Measurements from ENCODE around the gene RASL10B. TPM values are rescaled to one million over a fixed set of nuclear protein-coding genes. Genes with fewer than 3 reads are reported as not detected.

The RASL10B gene
- total RNA-seq, 1 donor from 2014 or later: 1.9 TPM

- peaks cover 19% of the 10 kb centered on the region for H3K4me1 ChIP-seq
- TF ChIP-seq, protein P1, sequence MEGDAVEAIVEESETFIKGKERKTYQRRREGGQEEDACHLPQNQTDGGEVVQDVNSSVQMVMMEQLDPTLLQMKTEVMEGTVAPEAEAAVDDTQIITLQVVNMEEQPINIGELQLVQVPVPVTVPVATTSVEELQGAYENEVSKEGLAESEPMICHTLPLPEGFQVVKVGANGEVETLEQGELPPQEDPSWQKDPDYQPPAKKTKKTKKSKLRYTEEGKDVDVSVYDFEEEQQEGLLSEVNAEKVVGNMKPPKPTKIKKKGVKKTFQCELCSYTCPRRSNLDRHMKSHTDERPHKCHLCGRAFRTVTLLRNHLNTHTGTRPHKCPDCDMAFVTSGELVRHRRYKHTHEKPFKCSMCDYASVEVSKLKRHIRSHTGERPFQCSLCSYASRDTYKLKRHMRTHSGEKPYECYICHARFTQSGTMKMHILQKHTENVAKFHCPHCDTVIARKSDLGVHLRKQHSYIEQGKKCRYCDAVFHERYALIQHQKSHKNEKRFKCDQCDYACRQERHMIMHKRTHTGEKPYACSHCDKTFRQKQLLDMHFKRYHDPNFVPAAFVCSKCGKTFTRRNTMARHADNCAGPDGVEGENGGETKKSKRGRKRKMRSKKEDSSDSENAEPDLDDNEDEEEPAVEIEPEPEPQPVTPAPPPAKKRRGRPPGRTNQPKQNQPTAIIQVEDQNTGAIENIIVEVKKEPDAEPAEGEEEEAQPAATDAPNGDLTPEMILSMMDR (IDR thresholded peaks at IDR 0.05): peak; percentile 51
- no peak overlapping the region for H3K27ac ChIP-seq
- no peak overlapping the region for H3K4me3 ChIP-seq
- H3K36me3 ChIP-seq: no peaks in the 10 kb centered on the region
- H3K9me3 ChIP-seq: no peaks in the 10 kb centered on the region
- ATAC-seq: peak in 1 of 2 donors; percentile 16
- intact Hi-C loops (cut with DNase I): no loop called here
- no peaks in the 10 kb centered on the region for H3K27me3 ChIP-seq (ENCODE audit: low read depth)
- DNase-seq: no peak
These were observed 35.6 kb downstream of the RASL10B start for GRCh38 chr17:35766903-35767510.

- intact Hi-C loops (cut with DNase I): no loop called here
- Histone ChIP-seq H3K27ac (no peak overlapping the region), H3K4me3 (no peak overlapping the region), H3K9me3 (no peaks in the 10 kb centered on the region), H3K36me3 (no peaks in the 10 kb centered on the region), H3K4me1 (peaks cover 17% of the 10 kb centered on the region), H3K27me3 (ENCODE audit: low read depth) (no peaks in the 10 kb centered on the region)
- DNase-seq: no peak
- ATAC-seq: no peak
- TF ChIP-seq, protein P1 (IDR thresholded peaks at IDR 0.05): no peak
These were observed 37.4 kb downstream of the RASL10B start for GRCh38 chr17:35768797-35769196.

DNA sequence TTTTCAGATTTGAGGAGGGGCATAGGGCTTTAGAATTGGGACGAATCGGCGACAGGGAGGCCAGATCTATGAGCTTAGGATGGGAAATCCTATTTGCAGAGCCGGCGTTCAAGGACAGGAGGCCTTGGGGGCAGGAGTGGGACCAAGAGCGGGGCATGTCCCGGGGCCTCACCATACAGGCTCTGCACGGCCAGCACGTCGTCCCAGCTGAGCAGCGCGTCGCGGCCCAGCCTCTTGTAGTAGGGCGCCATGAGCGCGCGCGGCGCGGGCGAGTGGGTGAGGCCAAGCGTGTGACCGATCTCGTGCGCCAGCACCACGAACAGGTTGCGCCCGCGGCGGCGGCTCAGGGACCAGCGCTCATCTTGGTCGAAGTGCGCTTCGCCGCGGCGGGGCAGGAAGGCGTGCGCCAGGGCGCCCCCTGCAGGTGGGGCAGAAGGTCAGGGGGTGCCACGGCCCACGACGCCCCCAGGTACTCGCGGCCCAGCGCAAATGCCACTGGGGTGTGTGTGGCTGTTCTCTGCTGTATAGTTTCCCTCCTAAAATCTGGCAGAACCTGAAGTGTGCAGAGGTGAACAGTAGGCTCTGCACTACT, 38.6 kb downstream of the RASL10B start:
- intact Hi-C loops (cut with DNase I): no loop called here
- no peak for ATAC-seq

DNA sequence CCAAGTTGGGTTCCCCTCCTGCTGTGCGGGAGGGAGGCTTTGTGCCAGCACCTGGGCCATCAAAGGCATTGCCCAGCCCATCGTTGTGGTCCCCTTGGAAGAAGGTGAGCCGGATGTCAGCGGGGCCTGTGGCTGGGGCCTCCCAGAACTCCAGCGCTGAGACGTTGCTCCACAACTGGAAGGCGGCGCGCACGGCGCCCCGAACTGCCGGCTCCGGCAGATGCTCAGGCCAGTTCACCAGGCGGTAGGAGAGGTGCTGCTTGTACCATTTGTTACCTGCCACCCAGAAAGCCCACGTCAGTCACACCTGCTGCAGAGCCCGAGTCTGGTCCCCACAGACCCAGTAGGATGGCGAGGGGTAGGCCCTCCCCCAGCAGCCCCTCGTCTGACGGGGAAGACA, 41.7 kb downstream of the RASL10B start:
- H3K4me3 ChIP-seq: no peak overlapping the region
- no peaks in the 10 kb centered on the region for H3K27me3 ChIP-seq (ENCODE audit: low read depth)
- H3K36me3 ChIP-seq: no peaks in the 10 kb centered on the region
- TF ChIP-seq, protein P1 (IDR thresholded peaks at IDR 0.05): no peak
- peaks cover 40% of the 10 kb centered on the region for H3K4me1 ChIP-seq
- no peaks in the 10 kb centered on the region for H3K9me3 ChIP-seq
- H3K27ac ChIP-seq: peak overlapping the region; percentile 66
- DNase-seq (no peak), ATAC-seq (no peak)
- intact Hi-C loops (cut with DNase I): no loop called here

More for the DNA sequence above, 38.6 kb downstream of the RASL10B start:
- H3K36me3 ChIP-seq: no peaks in the 10 kb centered on the region
- H3K27me3 ChIP-seq (ENCODE audit: low read depth): no peaks in the 10 kb centered on the region
- peaks cover 17% of the 10 kb centered on the region for H3K4me1 ChIP-seq
- no peak for DNase-seq
- H3K9me3 ChIP-seq: no peaks in the 10 kb centered on the region
- TF ChIP-seq, protein P1 (IDR thresholded peaks at IDR 0.05): no peak
- no peak overlapping the region for H3K4me3 ChIP-seq
- no peak overlapping the region for H3K27ac ChIP-seq

DNA sequence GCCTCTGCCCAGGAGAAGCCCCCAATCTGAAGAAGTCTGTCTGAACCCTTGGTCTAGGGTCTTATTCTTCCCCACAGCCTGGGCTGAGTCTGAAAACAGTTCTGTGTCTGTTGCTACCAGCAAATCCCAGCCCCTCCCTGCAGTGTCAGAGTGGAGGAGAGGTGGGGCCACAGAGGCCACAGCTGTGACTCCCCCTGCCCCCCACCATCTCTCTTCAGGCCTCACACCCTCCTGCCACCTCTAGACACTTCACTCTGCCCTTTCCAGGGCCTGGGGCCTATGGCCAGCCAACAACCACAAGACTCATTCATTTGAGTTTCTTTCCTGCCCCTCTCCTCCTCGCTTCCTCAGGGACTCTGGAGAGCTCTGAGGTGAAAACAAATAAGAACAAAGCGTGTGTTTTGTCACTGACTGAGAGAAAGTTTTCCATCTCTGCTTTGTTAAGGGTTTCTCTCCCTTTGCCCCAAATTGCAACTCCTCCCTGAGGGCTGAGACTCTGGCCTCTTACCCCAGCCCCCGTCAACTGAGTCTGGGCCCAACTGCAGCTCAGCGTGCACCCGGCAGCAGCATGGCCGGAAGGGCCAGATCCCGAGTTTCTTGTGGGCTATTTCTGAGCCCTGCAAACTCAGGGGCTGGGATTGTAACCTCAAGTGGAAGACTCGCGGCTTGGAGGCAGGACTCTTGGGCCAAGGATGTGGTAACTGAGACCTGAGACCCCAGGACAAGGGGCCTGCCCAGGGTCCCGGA, 42.4 kb downstream of the RASL10B start:
- intact Hi-C loops (cut with DNase I): no loop called here
- H3K36me3 ChIP-seq: no peaks in the 10 kb centered on the region
- peak overlapping the region; percentile 66 for H3K27ac ChIP-seq
- DNase-seq (peak; percentile 71), ATAC-seq (peak; percentile 71 to 85)
- TF ChIP-seq, protein P1 (IDR thresholded peaks at IDR 0.05): no peak
- no peaks in the 10 kb centered on the region for H3K9me3 ChIP-seq
- no peaks in the 10 kb centered on the region for H3K27me3 ChIP-seq (ENCODE audit: low read depth)
- no peak overlapping the region for H3K4me3 ChIP-seq
- H3K4me1 ChIP-seq: peaks cover 47% of the 10 kb centered on the region
